Measurements from ENCODE around the gene HMGCLL1.

HMGCLL1 gene

GRCh38 chr6:55448451-55448850 is 130.5 kb downstream of the HMGCLL1 start:
- no peaks in the 10 kb centered on the region for H3K27me3 ChIP-seq
- H3K36me3 ChIP-seq, result no peaks in the 10 kb centered on the region
- no peak overlapping the region for H3K4me3 ChIP-seq (ENCODE audit: low read depth, low read length)
- no peaks in the 10 kb centered on the region for H3K4me1 ChIP-seq
- no peak for DNase-seq
- TF ChIP-seq, protein P1, sequence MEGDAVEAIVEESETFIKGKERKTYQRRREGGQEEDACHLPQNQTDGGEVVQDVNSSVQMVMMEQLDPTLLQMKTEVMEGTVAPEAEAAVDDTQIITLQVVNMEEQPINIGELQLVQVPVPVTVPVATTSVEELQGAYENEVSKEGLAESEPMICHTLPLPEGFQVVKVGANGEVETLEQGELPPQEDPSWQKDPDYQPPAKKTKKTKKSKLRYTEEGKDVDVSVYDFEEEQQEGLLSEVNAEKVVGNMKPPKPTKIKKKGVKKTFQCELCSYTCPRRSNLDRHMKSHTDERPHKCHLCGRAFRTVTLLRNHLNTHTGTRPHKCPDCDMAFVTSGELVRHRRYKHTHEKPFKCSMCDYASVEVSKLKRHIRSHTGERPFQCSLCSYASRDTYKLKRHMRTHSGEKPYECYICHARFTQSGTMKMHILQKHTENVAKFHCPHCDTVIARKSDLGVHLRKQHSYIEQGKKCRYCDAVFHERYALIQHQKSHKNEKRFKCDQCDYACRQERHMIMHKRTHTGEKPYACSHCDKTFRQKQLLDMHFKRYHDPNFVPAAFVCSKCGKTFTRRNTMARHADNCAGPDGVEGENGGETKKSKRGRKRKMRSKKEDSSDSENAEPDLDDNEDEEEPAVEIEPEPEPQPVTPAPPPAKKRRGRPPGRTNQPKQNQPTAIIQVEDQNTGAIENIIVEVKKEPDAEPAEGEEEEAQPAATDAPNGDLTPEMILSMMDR (IDR thresholded peaks at IDR 0.05; ENCODE audit: low read depth, low read length), result no peak
- H3K9me3 ChIP-seq, result no peaks in the 10 kb centered on the region

GRCh38 chr6:55447891-55448290 is 131.1 kb downstream of the HMGCLL1 start:
- H3K36me3 ChIP-seq, result no peaks in the 10 kb centered on the region
- no peak overlapping the region for H3K4me3 ChIP-seq (ENCODE audit: low read depth, low read length)
- no peaks in the 10 kb centered on the region for H3K4me1 ChIP-seq
- DNase-seq, result no peak
- TF ChIP-seq, protein P1 (IDR thresholded peaks at IDR 0.05; ENCODE audit: low read depth, low read length), result no peak
- H3K27me3 ChIP-seq, result no peaks in the 10 kb centered on the region
- H3K9me3 ChIP-seq, result no peaks in the 10 kb centered on the region

DNA sequence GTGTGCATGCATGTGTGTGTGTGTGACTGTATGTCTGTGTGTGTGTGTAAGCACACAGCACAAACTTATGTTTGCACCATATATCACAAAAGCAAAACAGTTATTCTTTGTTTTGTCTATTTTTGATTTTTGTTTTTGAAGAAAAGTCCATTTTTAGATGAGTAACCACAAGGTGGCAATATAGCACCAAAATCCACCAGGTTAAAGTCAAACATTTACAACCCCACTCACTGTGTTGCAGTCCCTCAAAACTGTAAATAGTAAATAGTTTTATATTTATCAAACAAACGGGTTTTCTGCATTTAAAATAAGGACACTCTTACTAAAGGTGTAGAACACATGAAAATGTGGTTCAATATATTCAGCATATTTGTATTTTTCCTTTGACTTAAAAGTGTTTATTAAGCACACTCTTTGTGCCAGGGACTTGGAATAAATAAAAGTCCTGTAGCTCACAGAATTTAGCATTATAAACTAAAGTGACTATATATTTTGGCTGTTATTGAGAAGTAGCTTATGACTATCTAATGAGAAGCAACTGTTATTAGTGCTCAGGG is 133.3 kb downstream of the HMGCLL1 start:
- Histone ChIP-seq H3K4me1 (no peaks in the 10 kb centered on the region), H3K4me3 (ENCODE audit: low read depth, low read length) (no peak overlapping the region), H3K36me3 (no peaks in the 10 kb centered on the region), H3K27me3 (no peaks in the 10 kb centered on the region), H3K9me3 (no peaks in the 10 kb centered on the region)
- no peak for DNase-seq
- TF ChIP-seq, protein P1 (IDR thresholded peaks at IDR 0.05; ENCODE audit: low read depth, low read length), result peak; percentile 63

DNA sequence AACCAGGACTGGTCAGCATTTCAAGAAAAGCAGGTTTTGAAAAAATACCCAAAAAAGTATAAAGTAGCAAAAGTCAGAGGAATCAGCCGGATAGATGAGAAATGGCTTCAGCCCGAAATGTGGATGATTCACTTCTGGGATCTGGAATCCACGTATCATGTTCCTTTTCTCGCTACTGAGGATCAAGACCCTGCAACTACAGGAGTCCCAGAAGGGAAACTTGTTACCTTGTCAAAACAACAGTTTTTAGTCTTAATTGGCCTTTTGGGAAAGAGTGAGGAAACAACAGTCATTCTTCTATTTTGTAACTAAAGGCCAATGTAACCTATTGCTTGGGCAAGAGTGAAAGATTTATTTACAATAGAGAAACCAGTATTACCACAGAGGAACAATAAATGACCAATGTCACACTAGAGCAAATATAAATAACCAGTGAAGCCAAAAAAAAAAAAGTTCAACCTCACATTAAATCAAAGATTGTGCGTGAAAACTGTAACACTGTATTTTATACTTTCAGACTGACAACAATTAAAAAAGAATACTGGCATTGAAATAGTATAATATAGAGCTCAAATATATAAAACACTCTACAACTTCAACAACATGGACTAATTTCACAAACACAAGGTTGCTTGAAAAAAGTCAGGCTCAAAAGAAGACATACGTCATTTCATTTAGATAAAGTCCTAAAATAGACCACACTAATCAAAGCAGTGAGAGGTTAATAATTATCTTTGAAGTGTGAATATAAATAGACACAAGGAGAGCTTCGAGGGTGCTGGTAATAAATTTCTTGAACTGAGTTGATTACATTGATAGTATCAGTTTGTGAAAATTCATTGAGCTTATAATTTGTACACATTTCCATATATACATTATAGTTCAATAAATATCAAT is 135.5 kb downstream of the HMGCLL1 start:
- Histone ChIP-seq H3K27me3 (no peaks in the 10 kb centered on the region), H3K9me3 (no peaks in the 10 kb centered on the region), H3K36me3 (no peaks in the 10 kb centered on the region), H3K4me3 (ENCODE audit: low read depth, low read length) (no peak overlapping the region), H3K4me1 (no peaks in the 10 kb centered on the region)
- TF ChIP-seq, protein P1 (IDR thresholded peaks at IDR 0.05; ENCODE audit: low read depth, low read length), result no peak
- no peak for DNase-seq

DNA sequence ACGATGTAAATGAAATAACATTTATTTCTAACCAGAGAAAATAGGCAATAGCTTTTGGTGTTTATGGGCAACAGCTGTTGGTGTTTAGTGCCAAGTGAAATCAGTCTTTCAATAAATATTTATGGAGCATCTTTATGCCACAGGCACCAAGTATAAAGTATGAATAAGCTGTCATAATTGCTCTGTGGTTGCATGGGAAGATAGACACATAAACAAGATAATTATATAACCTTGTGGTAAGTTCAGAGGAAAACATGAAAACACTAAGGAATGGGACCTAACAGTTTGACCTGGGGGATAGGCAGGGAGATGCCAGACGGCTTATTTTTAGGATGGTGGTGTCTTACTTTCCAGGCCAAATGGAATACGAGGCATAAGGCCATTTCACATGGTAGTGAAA is 140.8 kb downstream of the HMGCLL1 start:
- DNase-seq, result no peak

More for the DNA sequence above, 140.8 kb downstream of the HMGCLL1 start:
- Histone ChIP-seq H3K4me1 (no peaks in the 10 kb centered on the region), H3K4me3 (ENCODE audit: low read depth, low read length) (no peak overlapping the region), H3K9me3 (no peaks in the 10 kb centered on the region), H3K27me3 (no peaks in the 10 kb centered on the region), H3K36me3 (no peaks in the 10 kb centered on the region)
- TF ChIP-seq, protein P1 (IDR thresholded peaks at IDR 0.05; ENCODE audit: low read depth, low read length), result no peak
